ENCODE results near the gene SH3BP1.

SH3BP1 gene

DNA sequence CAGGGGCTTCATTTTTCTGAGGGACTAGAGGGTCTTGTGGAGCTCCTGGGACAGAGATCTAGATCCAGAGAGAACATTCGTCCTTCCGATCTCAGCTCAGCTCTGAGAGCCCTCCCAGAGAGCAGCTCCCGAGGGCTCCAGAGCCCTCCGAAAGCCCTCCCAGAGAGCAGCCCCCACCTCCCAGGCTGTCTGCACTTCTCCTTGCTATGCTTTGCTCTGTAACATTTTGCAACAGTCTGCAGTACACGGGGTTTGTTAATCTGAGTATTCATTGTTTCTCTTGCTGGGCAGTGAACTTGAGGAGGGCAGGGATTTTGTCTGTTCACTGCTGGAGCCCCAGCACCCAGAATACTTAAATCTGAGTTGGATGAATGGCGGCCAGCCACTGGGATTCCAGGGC, 28.3 kb upstream of the SH3BP1 start:
- TF ChIP-seq FOXM1 (IDR thresholded peaks at IDR 0.05; ENCODE audit: borderline replicate concordance, low read depth) (no peak), ZBTB7A (IDR thresholded peaks at IDR 0.05; ENCODE audit: low read depth) (no peak), TCF12 (IDR thresholded peaks at IDR 0.05; ENCODE audit: low read depth) (no peak), RAD21 (IDR thresholded peaks at IDR 0.05; ENCODE audit: low read depth) (no peak), CREB1 (IDR thresholded peaks at IDR 0.05; ENCODE audit: low read depth) (no peak)
- TF ChIP-seq, protein P1, sequence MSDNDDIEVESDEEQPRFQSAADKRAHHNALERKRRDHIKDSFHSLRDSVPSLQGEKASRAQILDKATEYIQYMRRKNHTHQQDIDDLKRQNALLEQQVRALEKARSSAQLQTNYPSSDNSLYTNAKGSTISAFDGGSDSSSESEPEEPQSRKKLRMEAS (IDR thresholded peaks at IDR 0.05), result no peak

DNA sequence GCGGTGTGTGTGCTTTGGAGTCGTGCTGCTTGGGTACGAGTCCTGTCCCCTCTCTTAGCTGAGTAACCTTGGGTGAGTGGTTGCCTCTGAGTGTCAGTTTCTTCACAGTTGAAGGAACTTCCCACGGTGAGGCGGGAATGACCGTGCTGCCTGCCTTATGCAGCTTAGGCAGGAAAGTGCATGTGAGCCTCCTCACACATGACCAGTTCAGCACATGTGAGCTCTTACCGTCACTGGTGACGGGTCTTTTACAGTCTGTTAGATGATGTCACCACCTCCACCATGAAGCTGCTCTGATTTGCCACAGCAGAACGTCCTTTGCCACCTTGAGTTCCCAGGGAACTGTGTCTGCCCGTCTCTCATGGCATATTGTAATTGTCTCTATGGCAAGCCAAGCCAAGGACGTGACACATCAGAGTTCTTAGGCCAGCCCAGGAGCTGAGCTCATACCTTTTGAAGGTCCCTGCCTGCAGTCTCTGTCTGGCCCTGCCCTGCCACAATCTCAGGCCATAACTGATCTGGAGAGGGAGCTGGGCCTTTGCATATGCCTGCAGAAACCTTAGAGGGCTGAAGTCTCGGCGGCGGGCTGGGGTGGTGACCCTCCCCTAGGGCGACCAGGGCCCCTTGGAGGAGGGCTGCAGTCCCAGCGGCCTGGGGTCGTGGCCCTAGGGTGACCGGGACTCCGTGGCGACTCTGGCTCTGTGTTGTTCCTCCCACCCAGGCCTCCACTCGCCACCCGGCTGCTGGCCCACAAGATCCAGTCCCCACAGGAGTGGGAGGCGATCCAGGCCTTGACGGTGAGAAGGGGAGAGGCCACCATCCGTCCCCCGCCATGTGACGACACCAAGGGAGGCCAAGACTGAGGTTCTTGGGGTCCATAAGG, 23.0 kb upstream of the SH3BP1 start:
- TF ChIP-seq CREB1 (IDR thresholded peaks at IDR 0.05; ENCODE audit: low read depth), result no peak
- no peak for TF ChIP-seq FOXM1 (IDR thresholded peaks at IDR 0.05; ENCODE audit: borderline replicate concordance, low read depth)
- no peak for TF ChIP-seq RAD21 (IDR thresholded peaks at IDR 0.05; ENCODE audit: low read depth)
- TF ChIP-seq USF1 (IDR thresholded peaks at IDR 0.05), result no peak
- no peak for TF ChIP-seq EP300 (IDR thresholded peaks at IDR 0.05; ENCODE audit: borderline replicate concordance)
- TF ChIP-seq, protein P1 (IDR thresholded peaks at IDR 0.05), result no peak
- TF ChIP-seq YY1 (IDR thresholded peaks at IDR 0.05; ENCODE audit: low read depth), result no peak
- no peak for TF ChIP-seq REST (IDR thresholded peaks at IDR 0.05; ENCODE audit: low read depth)
- TF ChIP-seq TCF12 (IDR thresholded peaks at IDR 0.05; ENCODE audit: low read depth), result no peak
- TF ChIP-seq NFIC (IDR thresholded peaks at IDR 0.05), result no peak
- TF ChIP-seq EGR1 (IDR thresholded peaks at IDR 0.05), result no peak
- no peak for TF ChIP-seq ZBTB7A (IDR thresholded peaks at IDR 0.05; ENCODE audit: low read depth)

- TF ChIP-seq CEBPB (IDR thresholded peaks at IDR 0.05) (no peak), RAD21 (IDR thresholded peaks at IDR 0.05; ENCODE audit: low read depth) (no peak), USF1 (IDR thresholded peaks at IDR 0.05) (no peak), FOXM1 (IDR thresholded peaks at IDR 0.05; ENCODE audit: borderline replicate concordance, low read depth) (no peak), NFIC (IDR thresholded peaks at IDR 0.05) (no peak), ZBTB7A (IDR thresholded peaks at IDR 0.05; ENCODE audit: low read depth) (no peak), CREB1 (IDR thresholded peaks at IDR 0.05; ENCODE audit: low read depth) (no peak), EGR1 (IDR thresholded peaks at IDR 0.05) (no peak), YY1 (IDR thresholded peaks at IDR 0.05; ENCODE audit: low read depth) (no peak), EP300 (IDR thresholded peaks at IDR 0.05; ENCODE audit: borderline replicate concordance) (no peak), TEAD4 (IDR thresholded peaks at IDR 0.05) (no peak), TAF1 (IDR thresholded peaks at IDR 0.05; ENCODE audit: low read depth) (no peak), REST (IDR thresholded peaks at IDR 0.05; ENCODE audit: low read depth) (no peak), TCF12 (IDR thresholded peaks at IDR 0.05; ENCODE audit: low read depth) (no peak)
- TF ChIP-seq, protein P1 (IDR thresholded peaks at IDR 0.05), result no peak
These were observed 22.0 kb upstream of the SH3BP1 start for GRCh38 chr22:37617431-37617830.

DNA sequence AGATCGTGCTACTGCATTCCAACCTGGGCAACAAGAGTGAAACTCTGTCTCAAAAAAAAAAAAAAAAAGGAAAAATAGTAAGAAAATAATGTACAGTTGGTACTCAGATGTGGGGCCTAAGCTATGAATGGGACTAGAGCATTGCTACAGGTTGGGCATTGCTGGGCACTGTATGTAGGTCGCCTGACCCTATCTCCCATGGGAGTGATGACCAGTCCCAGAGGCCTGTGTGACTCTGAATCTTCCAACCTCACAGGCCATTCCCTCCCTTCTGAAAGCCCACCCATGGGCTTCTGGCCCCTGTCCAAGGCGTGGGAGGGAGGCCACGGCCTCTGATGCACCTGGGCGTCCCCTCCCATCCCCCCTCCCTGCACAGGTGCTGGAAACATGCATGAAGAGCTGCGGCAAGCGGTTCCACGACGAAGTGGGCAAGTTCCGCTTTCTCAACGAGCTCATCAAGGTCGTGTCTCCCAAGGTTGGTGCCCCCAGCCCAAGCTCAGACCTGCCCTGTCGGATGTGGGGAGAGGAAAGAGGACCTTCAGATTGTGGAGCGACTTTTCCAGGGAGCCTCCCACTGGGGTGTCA, 21.3 kb upstream of the SH3BP1 start:
- TF ChIP-seq TEAD4 (IDR thresholded peaks at IDR 0.05) (no peak), ZBTB7A (IDR thresholded peaks at IDR 0.05; ENCODE audit: low read depth) (no peak), EGR1 (IDR thresholded peaks at IDR 0.05) (no peak), USF1 (IDR thresholded peaks at IDR 0.05) (no peak)

DNA sequence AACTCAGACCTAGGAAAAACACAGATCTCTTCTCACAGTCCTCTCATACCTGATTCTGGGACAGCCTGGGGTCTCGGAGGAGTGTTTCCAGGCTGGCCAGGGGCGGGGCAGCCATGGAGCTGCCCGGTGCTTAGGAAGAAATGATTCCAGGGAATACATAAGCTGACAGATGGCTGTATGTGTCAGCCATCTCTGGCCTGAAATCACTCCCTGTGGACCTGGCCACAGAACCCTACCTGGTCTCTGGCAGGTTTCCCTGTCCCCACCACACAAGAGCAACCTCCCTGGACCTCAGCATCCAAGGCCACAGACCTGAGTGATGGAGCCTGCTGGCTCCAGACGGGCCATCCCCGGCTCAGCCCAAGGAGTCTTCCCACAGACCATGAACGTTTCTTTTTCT, 20.8 kb upstream of the SH3BP1 start:
- TF ChIP-seq FOXM1 (IDR thresholded peaks at IDR 0.05; ENCODE audit: borderline replicate concordance, low read depth), result no peak

Measured in Ishikawa (cell line).